A673 (cell line): ENCODE data around the gene ZSCAN12.

ENCODE experiments used
- CTCF ChIP-seq: fragments of 300-800, 200-600 bp; sonication (generic); conservative IDR thresholded peaks from 2 replicates; pipeline ENCODE4 v1.5.1; 2017; ENCODE audit warnings: low read depth, mild to moderate bottlenecking, antibody characterized with exemption, low read length, moderate library complexity, mixed read lengths
- EZH2 ChIP-seq: fragments of 200-600 bp; sonication (generic); IDR thresholded peaks from 2 replicates; pipeline ENCODE4 v1.6.1; 2017; ENCODE audit warnings: borderline replicate concordance, low read depth, mild to moderate bottlenecking, mixed read lengths, antibody characterized with exemption, low read length; ENCODE audit not compliant: poor library complexity, severe bottlenecking

- TF ChIP-seq CTCF (no peak), EZH2 (no peak)
Observed at GRCh38 chr6:28380381-28380780, 19.2 kb downstream of the ZSCAN12 start.
